Measurements from ENCODE around the gene TSPY8. TPM values are rescaled to one million over a fixed set of nuclear protein-coding genes. Genes with fewer than 3 reads are reported as not detected.
"Not testable (repeated sequence)": the region's sequence is repeated elsewhere in the genome, so short reads cannot be mapped to it uniquely, and the experiment has no call there.

Gene TSPY8, protein sequence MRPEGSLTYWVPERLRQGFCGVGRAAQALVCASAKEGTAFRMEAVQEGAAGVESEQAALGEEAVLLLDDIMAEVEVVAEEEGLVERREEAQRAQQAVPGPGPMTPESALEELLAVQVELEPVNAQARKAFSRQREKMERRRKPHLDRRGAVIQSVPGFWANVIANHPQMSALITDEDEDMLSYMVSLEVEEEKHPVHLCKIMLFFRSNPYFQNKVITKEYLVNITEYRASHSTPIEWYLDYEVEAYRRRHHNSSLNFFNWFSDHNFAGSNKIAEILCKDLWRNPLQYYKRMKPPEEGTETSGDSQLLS
- total RNA-seq (2022) (not detected in 2 replicates), Bru-seq, nascent RNA (not detected), BruChase-seq, experiment 1, labeled RNA remaining after a 2-hour chase (not detected), BruChase-seq, experiment 2, labeled RNA remaining after a 6-hour chase (not detected)
- long read RNA-seq = 0 reads

DNA sequence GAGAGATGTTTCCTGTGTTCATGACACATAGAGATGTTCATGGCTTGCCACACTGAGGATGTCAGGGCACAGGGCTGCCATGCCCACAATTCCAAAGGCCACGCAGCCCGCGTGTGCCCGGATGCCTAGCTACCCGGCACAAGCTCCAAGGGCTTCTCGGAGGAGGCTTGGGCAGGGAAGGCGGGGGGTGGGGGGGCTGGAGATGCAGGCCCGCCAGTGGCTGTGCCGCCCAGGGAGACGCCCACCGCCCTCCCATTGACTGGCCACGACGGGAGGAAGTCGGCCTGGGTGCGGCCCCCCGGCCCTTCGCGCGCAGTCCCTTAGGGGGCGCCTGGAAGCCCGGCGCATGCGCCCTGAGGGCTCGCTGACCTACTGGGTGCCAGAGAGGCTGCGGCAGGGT lies at the start of gene TSPY8:
Gene TSPY8, plus strand, starts transcription at position 301 of the 400 bp plus-strand sequence. Its CDS starts 46 bp downstream, at position 347.
- H3K27me3 ChIP-seq (replicated peaks; ENCODE audit: control insufficient read depth, insufficient read depth, low read length); intact Hi-C loops (cut with micrococcal nuclease; ENCODE audit: unreplicated experiment); CTCF ChIA-PET; H3K4me3 Mint-ChIP-seq (ENCODE audit: unreplicated experiment); H3K36me3 Mint-ChIP-seq (ENCODE audit: insufficient read depth, unreplicated experiment); DNase-seq; H3K27me3 Mint-ChIP-seq (ENCODE audit: insufficient read depth, unreplicated experiment); H3K36me3 ChIP-seq (ENCODE audit: control insufficient read depth, insufficient read depth, low read length); H3K9me3 Mint-ChIP-seq (ENCODE audit: unreplicated experiment); H3K9me3 ChIP-seq; BruUV-seq (replicated peaks); H3K4me1 ChIP-seq; H3K4me3 ChIP-seq (ENCODE audit: low read depth, low read length); POLR2A ChIA-PET; H3K27ac Mint-ChIP-seq (ENCODE audit: unreplicated experiment); H3K4me1 Mint-ChIP-seq (ENCODE audit: low read depth, unreplicated experiment): not testable (repeated sequence)

DNA sequence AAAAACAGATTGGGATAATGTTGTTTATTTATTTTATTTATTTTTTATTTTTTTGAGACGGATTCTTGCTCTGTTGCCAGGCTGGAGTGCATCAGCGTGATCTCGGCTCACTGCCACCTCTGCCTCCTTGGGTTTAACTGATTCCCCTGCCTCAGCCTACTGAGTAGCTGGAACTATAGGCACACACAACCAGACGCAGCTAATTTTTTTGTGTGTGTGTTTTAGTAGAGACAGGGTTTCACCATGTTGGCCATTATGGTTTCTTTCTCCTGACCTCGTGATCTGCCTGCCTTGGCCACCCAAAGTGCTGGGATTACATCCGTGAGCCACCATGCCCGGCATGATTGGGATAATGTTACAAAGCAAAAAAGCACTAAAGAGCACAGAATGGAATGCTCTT lies 36.6 kb upstream of the TSPY8 start:
- TF ChIP-seq, protein P1, sequence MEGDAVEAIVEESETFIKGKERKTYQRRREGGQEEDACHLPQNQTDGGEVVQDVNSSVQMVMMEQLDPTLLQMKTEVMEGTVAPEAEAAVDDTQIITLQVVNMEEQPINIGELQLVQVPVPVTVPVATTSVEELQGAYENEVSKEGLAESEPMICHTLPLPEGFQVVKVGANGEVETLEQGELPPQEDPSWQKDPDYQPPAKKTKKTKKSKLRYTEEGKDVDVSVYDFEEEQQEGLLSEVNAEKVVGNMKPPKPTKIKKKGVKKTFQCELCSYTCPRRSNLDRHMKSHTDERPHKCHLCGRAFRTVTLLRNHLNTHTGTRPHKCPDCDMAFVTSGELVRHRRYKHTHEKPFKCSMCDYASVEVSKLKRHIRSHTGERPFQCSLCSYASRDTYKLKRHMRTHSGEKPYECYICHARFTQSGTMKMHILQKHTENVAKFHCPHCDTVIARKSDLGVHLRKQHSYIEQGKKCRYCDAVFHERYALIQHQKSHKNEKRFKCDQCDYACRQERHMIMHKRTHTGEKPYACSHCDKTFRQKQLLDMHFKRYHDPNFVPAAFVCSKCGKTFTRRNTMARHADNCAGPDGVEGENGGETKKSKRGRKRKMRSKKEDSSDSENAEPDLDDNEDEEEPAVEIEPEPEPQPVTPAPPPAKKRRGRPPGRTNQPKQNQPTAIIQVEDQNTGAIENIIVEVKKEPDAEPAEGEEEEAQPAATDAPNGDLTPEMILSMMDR (IDR thresholded peaks at IDR 0.05; ENCODE audit: insufficient read depth in 1 of 2, low read depth in 1 of 2, low read length in 1 of 2, severe bottlenecking in 1 of 2, unreplicated experiment in 1 of 2) = no peak
- no peak overlapping the region for H3K4me3 ChIP-seq (ENCODE audit: low read depth, low read length)
- no peaks in the 10 kb centered on the region for H3K9me3 Mint-ChIP-seq (ENCODE audit: unreplicated experiment)
- no peak overlapping the region for H3K4me3 Mint-ChIP-seq (ENCODE audit: unreplicated experiment)
- H3K27me3 ChIP-seq (replicated peaks; ENCODE audit: control insufficient read depth, insufficient read depth, low read length) = no peaks in the 10 kb centered on the region
- no peaks in the 10 kb centered on the region for H3K27me3 Mint-ChIP-seq (ENCODE audit: insufficient read depth, unreplicated experiment)
- DNase-seq = no peak
- intact Hi-C loops (cut with micrococcal nuclease; ENCODE audit: unreplicated experiment) = no loop called here
- no peaks in the 10 kb centered on the region for H3K36me3 ChIP-seq (ENCODE audit: control insufficient read depth, insufficient read depth, low read length)
- H3K4me1 Mint-ChIP-seq (ENCODE audit: low read depth, unreplicated experiment) = no peaks in the 10 kb centered on the region
- ChIA-PET POLR2A (no interaction called here), CTCF (no interaction called here)
- no peaks in the 10 kb centered on the region for H3K36me3 Mint-ChIP-seq (ENCODE audit: insufficient read depth, unreplicated experiment)
- H3K27ac Mint-ChIP-seq (ENCODE audit: unreplicated experiment) = no peak overlapping the region
- H3K9me3 ChIP-seq = no peaks in the 10 kb centered on the region
- no peaks in the 10 kb centered on the region for H3K4me1 ChIP-seq
- BruUV-seq (replicated peaks) = no TSS peak

DNA sequence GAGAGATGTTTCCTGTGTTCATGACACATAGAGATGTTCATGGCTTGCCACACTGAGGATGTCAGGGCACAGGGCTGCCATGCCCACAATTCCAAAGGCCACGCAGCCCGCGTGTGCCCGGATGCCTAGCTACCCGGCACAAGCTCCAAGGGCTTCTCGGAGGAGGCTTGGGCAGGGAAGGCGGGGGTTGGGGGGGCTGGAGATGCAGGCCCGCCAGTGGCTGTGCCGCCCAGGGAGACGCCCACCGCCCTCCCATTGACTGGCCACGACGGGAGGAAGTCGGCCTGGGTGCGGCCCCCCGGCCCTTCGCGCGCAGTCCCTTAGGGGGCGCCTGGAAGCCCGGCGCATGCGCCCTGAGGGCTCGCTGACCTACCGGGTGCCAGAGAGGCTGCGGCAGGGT lies 20.4 kb upstream of the TSPY8 start, which contains the start of gene TSPY4:
Gene TSPY4, plus strand, starts transcription at position 301 of the 400 bp plus-strand sequence. Its CDS starts 46 bp downstream, at position 347.
- intact Hi-C loops (cut with micrococcal nuclease; ENCODE audit: unreplicated experiment); BruUV-seq (replicated peaks); CTCF ChIA-PET: not testable (repeated sequence)

DNA sequence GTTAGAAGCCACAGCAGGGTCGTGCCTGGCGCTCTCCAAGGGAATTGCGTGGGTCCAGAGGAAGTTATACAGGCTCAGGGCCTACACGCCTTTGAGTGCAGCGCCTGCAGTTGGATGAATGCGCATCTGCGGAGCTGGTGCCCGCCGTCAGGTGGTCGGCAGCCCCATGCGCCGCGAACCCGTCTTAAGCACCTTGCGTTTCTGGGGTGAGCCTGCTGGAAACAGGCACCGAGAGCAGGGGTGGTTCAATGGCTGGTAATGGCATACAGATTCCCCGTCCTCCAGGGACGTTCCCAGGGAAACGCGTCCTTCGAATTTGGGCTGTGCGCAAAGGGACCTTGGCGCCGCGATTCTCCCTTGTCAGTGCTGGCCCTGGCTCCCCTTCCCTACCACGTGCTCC lies 38.9 kb downstream of the TSPY8 start:
- not testable (repeated sequence) for H3K4me1 ChIP-seq; H3K9me3 Mint-ChIP-seq (ENCODE audit: unreplicated experiment); BruUV-seq (replicated peaks)

More for the DNA sequence above, 20.4 kb upstream of the TSPY8 start, which contains the start of gene TSPY4:
- H3K4me1 ChIP-seq; H3K36me3 ChIP-seq (ENCODE audit: control insufficient read depth, insufficient read depth, low read length); H3K4me3 Mint-ChIP-seq (ENCODE audit: unreplicated experiment); H3K27me3 ChIP-seq (replicated peaks; ENCODE audit: control insufficient read depth, insufficient read depth, low read length); H3K4me1 Mint-ChIP-seq (ENCODE audit: low read depth, unreplicated experiment); H3K9me3 Mint-ChIP-seq (ENCODE audit: unreplicated experiment); H3K9me3 ChIP-seq; H3K4me3 ChIP-seq (ENCODE audit: low read depth, low read length); H3K27ac Mint-ChIP-seq (ENCODE audit: unreplicated experiment); H3K27me3 Mint-ChIP-seq (ENCODE audit: insufficient read depth, unreplicated experiment); H3K36me3 Mint-ChIP-seq (ENCODE audit: insufficient read depth, unreplicated experiment); DNase-seq; POLR2A ChIA-PET: not testable (repeated sequence)

DNA sequence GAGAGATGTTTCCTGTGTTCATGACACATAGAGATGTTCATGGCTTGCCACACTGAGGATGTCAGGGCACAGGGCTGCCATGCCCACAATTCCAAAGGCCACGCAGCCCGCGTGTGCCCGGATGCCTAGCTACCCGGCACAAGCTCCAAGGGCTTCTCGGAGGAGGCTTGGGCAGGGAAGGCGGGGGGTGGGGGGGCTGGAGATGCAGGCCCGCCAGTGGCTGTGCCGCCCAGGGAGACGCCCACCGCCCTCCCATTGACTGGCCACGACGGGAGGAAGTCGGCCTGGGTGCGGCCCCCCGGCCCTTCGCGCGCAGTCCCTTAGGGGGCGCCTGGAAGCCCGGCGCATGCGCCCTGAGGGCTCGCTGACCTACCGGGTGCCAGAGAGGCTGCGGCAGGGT lies 40.5 kb downstream of the TSPY8 start, which contains the start of gene TSPY3:
Gene TSPY3, plus strand, starts transcription at position 301 of the 400 bp plus-strand sequence. Its CDS starts 46 bp downstream, at position 347.
- H3K4me3 Mint-ChIP-seq (ENCODE audit: unreplicated experiment); H3K4me1 Mint-ChIP-seq (ENCODE audit: low read depth, unreplicated experiment); intact Hi-C loops (cut with micrococcal nuclease; ENCODE audit: unreplicated experiment); BruUV-seq (replicated peaks); POLR2A ChIA-PET; H3K4me1 ChIP-seq; H3K4me3 ChIP-seq (ENCODE audit: low read depth, low read length); CTCF ChIA-PET; H3K9me3 ChIP-seq; H3K9me3 Mint-ChIP-seq (ENCODE audit: unreplicated experiment); H3K36me3 ChIP-seq (ENCODE audit: control insufficient read depth, insufficient read depth, low read length); H3K27me3 ChIP-seq (replicated peaks; ENCODE audit: control insufficient read depth, insufficient read depth, low read length); DNase-seq; H3K27me3 Mint-ChIP-seq (ENCODE audit: insufficient read depth, unreplicated experiment); H3K27ac Mint-ChIP-seq (ENCODE audit: unreplicated experiment); H3K36me3 Mint-ChIP-seq (ENCODE audit: insufficient read depth, unreplicated experiment): not testable (repeated sequence)

More for the DNA sequence above, 38.9 kb downstream of the TSPY8 start:
- CTCF ChIA-PET; H3K27me3 Mint-ChIP-seq (ENCODE audit: insufficient read depth, unreplicated experiment); H3K27ac Mint-ChIP-seq (ENCODE audit: unreplicated experiment); H3K4me3 ChIP-seq (ENCODE audit: low read depth, low read length); H3K36me3 Mint-ChIP-seq (ENCODE audit: insufficient read depth, unreplicated experiment); H3K4me1 Mint-ChIP-seq (ENCODE audit: low read depth, unreplicated experiment); H3K4me3 Mint-ChIP-seq (ENCODE audit: unreplicated experiment); H3K27me3 ChIP-seq (replicated peaks; ENCODE audit: control insufficient read depth, insufficient read depth, low read length); DNase-seq; H3K36me3 ChIP-seq (ENCODE audit: control insufficient read depth, insufficient read depth, low read length); intact Hi-C loops (cut with micrococcal nuclease; ENCODE audit: unreplicated experiment); H3K9me3 ChIP-seq; POLR2A ChIA-PET: not testable (repeated sequence)

Data from Caco-2 (cell line).